ENCODE measurements around the gene PIGO. TPM values are rescaled to one million over a fixed set of nuclear protein-coding genes. Genes with fewer than 3 reads are reported as not detected.

Gene PIGO
- total RNA-seq, 2 experiments from 2014 or later: 22.8 to 28.6 TPM

Other genes with a start within 250 kb of the PIGO start
- gene PHF24, start 138.3 kb downstream of the PIGO start, total RNA-seq: not detected
- gene DNAJB5, start 106.8 kb downstream of the PIGO start, total RNA-seq: 1 to 10 TPM; 3.2 to 4.1 TPM
- 100 to 1,000 TPM; 224 to 236 TPM for gene VCP, start 24.0 kb downstream of the PIGO start, total RNA-seq
- gene FANCG, start 16.6 kb downstream of the PIGO start, total RNA-seq: 100 to 1,000 TPM in 1 of 2 experiments, 10 to 100 TPM in 1; 97.0 to 100 TPM
- 10 to 100 TPM; 96.0 to 96.9 TPM for gene STOML2, start 6.5 kb upstream of the PIGO start, total RNA-seq
- 10 to 100 TPM; 24.6 to 26.8 TPM for gene ATOSB, start 19.3 kb upstream of the PIGO start, total RNA-seq
- gene UNC13B, start 65.4 kb upstream of the PIGO start, total RNA-seq: under 1 TPM; 0.25 to 0.68 TPM